Panc1 (cell line): Measurements from ENCODE around the gene GRID1. TPM values are rescaled to one million over a fixed set of nuclear protein-coding genes. Genes with fewer than 3 reads are reported as not detected.

Source experiments
- ATAC-seq: fragments of 200-7000 bp; cut with Tn5 transposase; 2 replicates; pipeline ENCODE4 v1.9.1; 2020; ENCODE audit warnings: mild to moderate bottlenecking, moderate library complexity
- BruUV-seq: library from RNA; stranded (reverse); fragments of 400-500 nt; replicated peaks from 2 replicates; lab custom pipeline; 2021; lab: Mats Ljungman, UMichigan
- CTCF ChIA-PET: fragments of 300-600 bp; sonication (Branson Sonifier 250); formaldehyde crosslinking; loops from one replicate; lab custom pipeline; 2022; ENCODE audit warnings: antibody characterized with exemption; lab: Charles Lee
- POLR2A ChIA-PET: fragments of 300-600 bp; sonication (Branson Sonifier 250); formaldehyde crosslinking; loops from one replicate; lab custom pipeline; 2022; ENCODE audit warnings: antibody characterized with exemption; lab: Charles Lee
- DNase-seq: peaks from one replicate; pipeline ENCODE4 v3.0.0-alpha.2; 2010; ENCODE audit warnings: low read depth, low spot score
- H3K27ac ChIP-seq: 2 replicates; pipeline ENCODE4 v1.5.1; 2011; ENCODE audit warnings: mild to moderate bottlenecking, low read length, inconsistent platforms
- H3K27me3 ChIP-seq: fragments of 200-500 bp; sonication (Bioruptor generic); 2 replicates; pipeline ENCODE4 v1.6.0; 2014; ENCODE audit warnings: low read length, inconsistent platforms; ENCODE audit not compliant: control insufficient read depth, insufficient read depth
- H3K36me3 ChIP-seq: fragments of 200-500 bp; sonication (Bioruptor generic); 2 replicates; pipeline ENCODE4 v1.5.1; 2014; ENCODE audit warnings: inconsistent platforms, mild to moderate bottlenecking, low read length, moderate library complexity; ENCODE audit not compliant: control insufficient read depth, insufficient read depth
- H3K4me1 ChIP-seq: 2 replicates; pipeline ENCODE4 v1.5.1; 2011; ENCODE audit warnings: inconsistent platforms, mild to moderate bottlenecking, low read length, moderate library complexity; ENCODE audit not compliant: control insufficient read depth, insufficient read depth
- H3K4me3 ChIP-seq, 2 experiments: 2 replicates each; pipeline ENCODE4 v1.5.1; 2011 to 2012; ENCODE audit warnings: low read depth in 2 of 2, low read length in 2 of 2, mild to moderate bottlenecking in 2 of 2, inconsistent platforms in 1 of 2, moderate library complexity in 1 of 2
- H3K9me3 ChIP-seq: fragments of 200-500 bp; sonication (Bioruptor generic); 2 replicates; pipeline ENCODE4 v1.5.1; 2014; ENCODE audit warnings: low read depth, mild to moderate bottlenecking, inconsistent platforms, low read length, moderate library complexity; ENCODE audit not compliant: control insufficient read depth, insufficient read depth
- CTCF ChIP-seq: fragments of 450-650 bp; IDR thresholded peaks from 2 replicates; pipeline ENCODE4 v1.5.1; 2017; ENCODE audit warnings: mild to moderate bottlenecking
- POLR2AphosphoS5 ChIP-seq: IDR thresholded peaks from 2 replicates; pipeline ENCODE4 v1.6.1; 2012; ENCODE audit warnings: mild to moderate bottlenecking, low read depth, low read length, moderate library complexity
- REST ChIP-seq, 2 experiments: IDR thresholded peaks; 2 replicates each; pipeline ENCODE4 v1.6.1; 2011 to 2012; ENCODE audit warnings: low read depth in 2 of 2, control low read depth in 1 of 2, low read length in 1 of 2, mild to moderate bottlenecking in 1 of 2, moderate library complexity in 1 of 2; ENCODE audit not compliant: insufficient read depth in 1 of 2
- SIN3A ChIP-seq: IDR thresholded peaks from 2 replicates; pipeline ENCODE4 v1.6.1; 2012; ENCODE audit warnings: low read depth, mild to moderate bottlenecking, low read length, moderate library complexity, borderline replicate concordance; ENCODE audit not compliant: insufficient read depth
- TCF7L2 ChIP-seq: IDR thresholded peaks from 2 replicates; pipeline ENCODE4 v1.6.1; 2011; ENCODE audit warnings: mild to moderate bottlenecking, low read depth, low read length, inconsistent platforms
- in situ Hi-C: cut with HindIII; loops from 2 replicates; pipeline ENCODE4 v1.10.0; 2016; ENCODE audit warnings: low sequenced_read_pairs, low pct_unique_long_range_greater_than_20kb
- intact Hi-C: fragments of 100-400 bp; cut with micrococcal nuclease; formaldehyde crosslinking; loops from one replicate; pipeline ENCODE4 v1.10.0; 2022; ENCODE audit not compliant: unreplicated experiment
- total RNA-seq: library from RNA; stranded (reverse); gene quantifications from one replicate; pipeline ENCODE4 v1.2.1, GENCODE V29; 2021; ENCODE audit not compliant: unreplicated experiment

Gene GRID1
- total RNA-seq, 1 experiment from 2014 or later: 2.3 TPM

DNA sequence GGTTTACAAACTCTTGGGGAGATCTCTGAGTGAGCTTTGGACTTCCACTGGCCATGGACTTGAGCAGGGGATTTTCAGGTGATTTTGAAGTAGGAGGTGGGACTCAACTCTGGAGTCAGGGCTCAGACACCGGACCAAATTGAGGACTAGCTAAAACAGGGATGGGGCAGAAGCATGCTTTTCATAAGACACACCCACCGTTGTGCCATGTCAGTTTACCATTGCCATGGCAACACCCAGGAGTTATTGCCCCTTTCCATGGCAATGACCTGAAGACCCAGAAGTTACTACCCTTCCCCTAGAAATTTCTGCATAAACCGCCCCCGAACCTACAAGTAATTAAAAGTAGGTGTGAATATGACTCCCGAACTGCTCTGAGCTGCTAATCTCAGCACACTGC lies 320.7 kb downstream of the GRID1 start:
- Histone ChIP-seq H3K4me3 (no peak overlapping the region), H3K9me3 (0 out of 2 replicates have a peak, but pooled peaks cover 3% of the 10 kb centered on the region), H3K36me3 (no peaks in the 10 kb centered on the region), H3K27me3 (no peaks in the 10 kb centered on the region), H3K4me1 (no peaks in the 10 kb centered on the region), H3K27ac (no peak overlapping the region)
- intact Hi-C loops: no loop called here
- CTCF ChIA-PET: no interaction called here
- TF ChIP-seq SIN3A (no peak), TCF7L2 (no peak), CTCF (no peak), POLR2AphosphoS5 (no peak), REST (IDR thresholded peaks at IDR 0.05; ENCODE audit: insufficient read depth in 1 of 2, low read depth in 2 of 2, low read length in 1 of 2) (no peak)
- in situ Hi-C loops: no loop called here
- BruUV-seq: no TSS peak
- no peak for ATAC-seq
- POLR2A ChIA-PET: no interaction called here
- DNase-seq: no peak

GRCh38 chr10:86044029-86044428 lies 322.6 kb downstream of the GRID1 start:
- no peak for TF ChIP-seq CTCF
- no peak for TF ChIP-seq POLR2AphosphoS5
- TF ChIP-seq SIN3A: no peak
- no peak for TF ChIP-seq REST (IDR thresholded peaks at IDR 0.05; ENCODE audit: insufficient read depth in 1 of 2, low read depth in 2 of 2, low read length in 1 of 2)
- no peak for TF ChIP-seq TCF7L2
- CTCF ChIA-PET: no interaction called here
- no peaks in the 10 kb centered on the region for H3K4me1 ChIP-seq
- DNase-seq (no peak), ATAC-seq (no peak)
- in situ Hi-C loops: no loop called here
- H3K27ac ChIP-seq: no peak overlapping the region
- no peaks in the 10 kb centered on the region for H3K27me3 ChIP-seq
- POLR2A ChIA-PET: no interaction called here
- H3K36me3 ChIP-seq: no peaks in the 10 kb centered on the region
- intact Hi-C loops: no loop called here
- no peaks in the 10 kb centered on the region for H3K9me3 ChIP-seq
- BruUV-seq: no TSS peak
- no peak overlapping the region for H3K4me3 ChIP-seq
